ENCODE data around the gene PTPRN2. TPM values are rescaled to one million over a fixed set of nuclear protein-coding genes. Genes with fewer than 3 reads are reported as not detected.

Gene PTPRN2
- polyA plus RNA-seq, 1 experiment, result 0.31 TPM

DNA sequence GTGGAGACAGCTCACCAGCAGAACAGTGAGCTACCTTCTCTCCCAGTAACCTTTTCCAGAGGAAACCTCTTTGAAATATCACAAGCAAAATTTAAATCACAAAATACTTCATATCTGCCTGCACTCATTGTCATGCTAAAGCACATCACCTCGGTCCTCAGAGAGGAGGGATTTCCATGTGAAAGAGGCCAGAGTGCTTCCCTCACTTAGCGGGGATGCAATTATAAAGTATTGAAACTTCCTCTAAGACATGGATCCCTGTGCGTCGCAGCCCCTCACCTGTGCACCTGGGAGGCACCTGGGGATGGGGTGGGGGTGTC, 792.9 kb downstream of the PTPRN2 start:
- Histone ChIP-seq H3K27me3 (ENCODE audit: control insufficient read depth, insufficient read depth, low read length) (no peaks in the 10 kb centered on the region), H3K36me3 (ENCODE audit: control insufficient read depth, insufficient read depth, low read length) (no peaks in the 10 kb centered on the region), H3K4me3 (ENCODE audit: low read depth, low read length) (no peak overlapping the region)
- TF ChIP-seq, protein P1, sequence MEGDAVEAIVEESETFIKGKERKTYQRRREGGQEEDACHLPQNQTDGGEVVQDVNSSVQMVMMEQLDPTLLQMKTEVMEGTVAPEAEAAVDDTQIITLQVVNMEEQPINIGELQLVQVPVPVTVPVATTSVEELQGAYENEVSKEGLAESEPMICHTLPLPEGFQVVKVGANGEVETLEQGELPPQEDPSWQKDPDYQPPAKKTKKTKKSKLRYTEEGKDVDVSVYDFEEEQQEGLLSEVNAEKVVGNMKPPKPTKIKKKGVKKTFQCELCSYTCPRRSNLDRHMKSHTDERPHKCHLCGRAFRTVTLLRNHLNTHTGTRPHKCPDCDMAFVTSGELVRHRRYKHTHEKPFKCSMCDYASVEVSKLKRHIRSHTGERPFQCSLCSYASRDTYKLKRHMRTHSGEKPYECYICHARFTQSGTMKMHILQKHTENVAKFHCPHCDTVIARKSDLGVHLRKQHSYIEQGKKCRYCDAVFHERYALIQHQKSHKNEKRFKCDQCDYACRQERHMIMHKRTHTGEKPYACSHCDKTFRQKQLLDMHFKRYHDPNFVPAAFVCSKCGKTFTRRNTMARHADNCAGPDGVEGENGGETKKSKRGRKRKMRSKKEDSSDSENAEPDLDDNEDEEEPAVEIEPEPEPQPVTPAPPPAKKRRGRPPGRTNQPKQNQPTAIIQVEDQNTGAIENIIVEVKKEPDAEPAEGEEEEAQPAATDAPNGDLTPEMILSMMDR (IDR thresholded peaks at IDR 0.05; ENCODE audit: insufficient read depth, low read depth, low read length), result no peak
- no peak for DNase-seq (ENCODE audit: low read depth)
- POLR2A ChIA-PET, result no interaction called here
- CTCF ChIA-PET, result no interaction called here

DNA sequence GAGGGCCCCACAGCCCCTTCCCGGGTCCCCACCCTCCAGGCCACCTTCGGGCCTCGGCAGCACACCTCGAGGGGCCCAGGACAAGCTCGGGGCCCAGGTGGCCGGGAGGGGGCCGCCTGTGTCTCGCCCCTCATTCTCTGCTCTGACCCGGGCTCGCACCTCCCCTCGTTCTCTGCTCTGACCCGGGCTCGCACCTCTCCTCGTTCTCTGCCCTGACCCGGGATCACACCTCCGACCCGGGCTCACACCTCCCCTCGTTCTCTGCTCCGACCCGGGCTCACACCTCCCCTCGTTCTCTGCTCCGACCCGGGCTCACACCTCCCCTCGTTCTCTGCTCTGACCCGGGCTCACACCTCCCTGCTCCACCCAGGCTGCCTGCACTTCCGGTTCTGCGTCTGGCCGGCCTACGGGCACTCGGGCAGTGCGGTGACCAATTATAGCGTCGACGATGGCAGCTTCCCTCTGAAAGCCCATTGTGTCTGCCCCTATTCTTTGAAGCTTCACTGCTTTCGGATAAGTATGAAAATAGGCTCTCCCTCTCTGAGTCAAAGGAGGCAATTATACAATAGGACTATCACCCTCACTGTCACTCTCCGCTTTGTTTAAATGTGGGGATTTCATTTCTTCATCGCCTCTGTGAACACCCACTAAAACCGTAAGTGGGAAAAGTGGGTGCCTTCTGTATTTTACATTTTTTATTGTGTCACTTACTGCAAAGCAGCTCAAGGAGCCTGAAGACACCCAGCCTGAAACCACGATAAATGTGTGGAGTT, 793.5 kb downstream of the PTPRN2 start:
- DNase-seq (ENCODE audit: low read depth), result no peak
- CTCF ChIA-PET, result no interaction called here
- Histone ChIP-seq H3K36me3 (ENCODE audit: control insufficient read depth, insufficient read depth, low read length) (no peaks in the 10 kb centered on the region), H3K27me3 (ENCODE audit: control insufficient read depth, insufficient read depth, low read length) (no peaks in the 10 kb centered on the region), H3K4me3 (ENCODE audit: low read depth, low read length) (no peak overlapping the region)
- TF ChIP-seq, protein P1 (IDR thresholded peaks at IDR 0.05; ENCODE audit: insufficient read depth, low read depth, low read length), result no peak
- POLR2A ChIA-PET, result no interaction called here

DNA sequence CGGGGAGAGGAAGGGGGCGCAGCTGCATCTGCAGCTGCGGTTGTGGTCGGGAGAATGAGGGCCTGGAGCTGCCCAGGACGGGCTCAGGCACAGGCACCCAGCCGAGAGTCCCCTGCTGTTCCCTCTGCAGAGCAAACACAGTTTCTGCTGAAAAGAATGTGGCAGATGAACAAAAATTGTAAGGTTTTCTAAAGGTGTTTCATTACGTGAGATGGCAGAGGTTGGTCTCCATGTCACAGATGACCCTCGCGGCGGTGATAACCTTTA, 794.6 kb downstream of the PTPRN2 start:
- CTCF ChIA-PET, result no interaction called here
- DNase-seq (ENCODE audit: low read depth), result no peak
- H3K36me3 ChIP-seq (ENCODE audit: control insufficient read depth, insufficient read depth, low read length), result no peaks in the 10 kb centered on the region
- no peak overlapping the region for H3K4me3 ChIP-seq (ENCODE audit: low read depth, low read length)
- H3K27me3 ChIP-seq (ENCODE audit: control insufficient read depth, insufficient read depth, low read length), result no peaks in the 10 kb centered on the region
- TF ChIP-seq, protein P1 (IDR thresholded peaks at IDR 0.05; ENCODE audit: insufficient read depth, low read depth, low read length), result no peak
- POLR2A ChIA-PET, result no interaction called here

DNA sequence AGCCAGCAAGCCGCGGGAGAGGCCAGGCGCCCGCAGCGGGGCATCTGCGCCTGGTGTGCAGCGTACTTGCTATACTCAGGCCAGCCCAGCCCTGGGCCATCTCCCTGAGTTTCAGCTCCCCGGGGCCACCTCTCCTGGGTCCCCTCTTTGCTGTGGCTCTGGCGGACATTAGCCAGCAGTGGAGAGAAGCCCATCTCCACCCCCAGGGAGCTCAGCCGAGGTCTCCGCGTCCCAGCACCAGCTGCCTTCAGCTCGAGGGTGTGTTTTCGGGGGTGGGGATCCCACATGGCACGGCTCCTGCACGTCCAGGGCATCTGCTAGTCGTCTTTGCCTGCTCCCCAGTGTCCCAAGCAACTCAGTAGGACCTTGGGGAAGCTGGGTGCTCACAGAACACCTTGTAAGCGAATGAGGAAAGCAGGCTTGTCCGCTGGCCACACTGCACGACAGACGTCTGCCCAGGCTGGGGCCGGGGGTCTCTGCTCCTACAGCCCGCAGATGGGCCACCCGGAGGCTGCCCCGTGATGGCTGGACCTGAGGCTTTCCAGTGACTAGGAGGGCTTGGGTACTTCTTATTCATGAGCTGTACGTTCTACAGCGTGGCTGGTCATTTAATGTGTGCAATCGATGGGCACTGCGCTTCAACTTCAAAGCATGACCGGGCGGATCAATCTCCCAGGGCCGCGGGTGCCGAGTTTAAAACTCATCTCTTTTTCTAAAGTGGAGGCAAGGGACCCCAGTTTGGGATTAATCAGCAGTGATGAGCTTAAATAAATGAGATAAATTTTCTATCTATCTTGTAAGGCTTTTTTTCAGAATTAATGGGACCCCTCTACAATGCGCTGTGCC, 795.2 kb downstream of the PTPRN2 start:
- H3K4me3 ChIP-seq (ENCODE audit: low read depth, low read length), result no peak overlapping the region
- H3K36me3 ChIP-seq (ENCODE audit: control insufficient read depth, insufficient read depth, low read length), result no peaks in the 10 kb centered on the region
- no peaks in the 10 kb centered on the region for H3K27me3 ChIP-seq (ENCODE audit: control insufficient read depth, insufficient read depth, low read length)
- POLR2A ChIA-PET, result no interaction called here
- CTCF ChIA-PET, result no interaction called here
- no peak for DNase-seq (ENCODE audit: low read depth)
- TF ChIP-seq, protein P1 (IDR thresholded peaks at IDR 0.05; ENCODE audit: insufficient read depth, low read depth, low read length), result no peak

DNA sequence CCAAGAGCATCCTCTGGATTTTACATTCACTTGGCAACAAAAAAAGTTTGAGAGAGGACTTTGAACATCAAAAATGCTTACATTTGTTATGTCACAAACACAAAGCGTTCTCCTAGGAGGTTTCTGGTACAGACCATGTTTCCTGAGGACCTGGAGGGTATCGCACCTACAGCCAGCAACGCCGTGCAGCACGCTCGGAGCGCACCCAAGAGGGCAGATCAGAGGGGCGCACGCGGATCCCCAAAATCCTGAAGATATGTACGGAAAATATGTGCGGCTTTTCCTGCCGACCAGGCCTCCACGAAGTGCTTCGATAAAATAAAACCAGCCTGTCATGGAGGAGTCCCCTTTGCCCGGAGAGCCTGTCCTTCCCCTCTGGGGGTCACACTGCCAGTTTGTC, 796.0 kb downstream of the PTPRN2 start:
- H3K27me3 ChIP-seq (ENCODE audit: control insufficient read depth, insufficient read depth, low read length), result no peaks in the 10 kb centered on the region
- CTCF ChIA-PET, result no interaction called here
- POLR2A ChIA-PET, result no interaction called here
- TF ChIP-seq, protein P1 (IDR thresholded peaks at IDR 0.05; ENCODE audit: insufficient read depth, low read depth, low read length), result no peak
- no peak for DNase-seq (ENCODE audit: low read depth)
- H3K36me3 ChIP-seq (ENCODE audit: control insufficient read depth, insufficient read depth, low read length), result no peaks in the 10 kb centered on the region
- no peak overlapping the region for H3K4me3 ChIP-seq (ENCODE audit: low read depth, low read length)

Measured in BJ (cell line).